Liver (tissue), 3 donors: ENCODE measurements around the gene TRIM63.

ENCODE experiments used
- CTCF ChIP-seq: fragments of 150-350 bp; IDR thresholded peaks from 2 replicates; pipeline ENCODE4 v1.5.1; 2017; ENCODE audit warnings: improper control_type of control experiment, low read depth, low read length; ENCODE audit not compliant: missing input control
- EGR1 ChIP-seq, 2 donors: IDR thresholded peaks; 2 replicates each; pipeline ENCODE4 v1.6.1; 2016 to 2018; ENCODE audit warnings: antibody characterized with exemption in 2 of 2, low read depth in 2 of 2
- FOXA1 ChIP-seq: IDR thresholded peaks from 2 replicates; pipeline ENCODE4 v1.6.1; 2016; ENCODE audit warnings: antibody characterized with exemption
- GABPA ChIP-seq, 2 donors: IDR thresholded peaks in 1 of 2; conservative IDR thresholded peaks in 1 of 2; 2 replicates each; pipeline ENCODE4 v1.6.1; 2016; ENCODE audit warnings: antibody characterized with exemption in 2 of 2, mild to moderate bottlenecking in 1 of 2, moderate library complexity in 1 of 2
- HNF4A ChIP-seq, 2 donors: conservative IDR thresholded peaks; 2 replicates each; pipeline ENCODE4 v1.6.1; 2016; ENCODE audit warnings: antibody characterized with exemption in 2 of 2, mild to moderate bottlenecking in 2 of 2
- JUND ChIP-seq, 2 donors: IDR thresholded peaks; 2 replicates each; pipeline ENCODE4 v1.6.1; 2016; ENCODE audit warnings: antibody characterized with exemption in 2 of 2
- MAX ChIP-seq: IDR thresholded peaks from 2 replicates; pipeline ENCODE4 v1.6.1; 2016; ENCODE audit warnings: antibody characterized with exemption
- RAD21 ChIP-seq, 2 donors: IDR thresholded peaks; 2 replicates each; pipeline ENCODE4 v1.6.1; 2016; ENCODE audit warnings: antibody characterized with exemption in 2 of 2, mild to moderate bottlenecking in 2 of 2
- REST ChIP-seq: IDR thresholded peaks from 2 replicates; pipeline ENCODE4 v1.6.1; 2016; ENCODE audit warnings: antibody characterized with exemption, mild to moderate bottlenecking
- RXRA ChIP-seq, 2 donors: IDR thresholded peaks; 2 replicates each; pipeline ENCODE4 v1.6.1; 2017 to 2018; ENCODE audit warnings: antibody characterized with exemption in 2 of 2, mild to moderate bottlenecking in 1 of 2
- TAF1 ChIP-seq: conservative IDR thresholded peaks from 2 replicates; pipeline ENCODE4 v1.6.1; 2016; ENCODE audit warnings: antibody characterized with exemption, mild to moderate bottlenecking
- YY1 ChIP-seq: IDR thresholded peaks from 2 replicates; pipeline ENCODE4 v1.6.1; 2016; ENCODE audit warnings: antibody characterized with exemption, mild to moderate bottlenecking
- donor health status: healthy.
- donor health status: healthy.

GRCh38 chr1:26058052-26058595 lies 9.3 kb downstream of the TRIM63 start:
- TF ChIP-seq RAD21 (IDR thresholded peaks at IDR 0.05) (no peak), MAX (no peak), GABPA (IDR thresholded peaks at IDR 0.05 in 1 of 2, conservative IDR thresholded peaks at IDR 0.05 in 1 of 2) (no peak), CTCF (no peak), YY1 (no peak), JUND (IDR thresholded peaks at IDR 0.05) (no peak), FOXA1 (no peak), TAF1 (no peak), REST (no peak), RXRA (IDR thresholded peaks at IDR 0.05) (no peak), HNF4A (conservative IDR thresholded peaks at IDR 0.05) (no peak), EGR1 (IDR thresholded peaks at IDR 0.05; ENCODE audit: low read depth in 2 of 2) (no peak)
